OCI-LY7 (cell line): ENCODE measurements around the gene RBM18. TPM values are rescaled to one million over a fixed set of nuclear protein-coding genes. Genes with fewer than 3 reads are reported as not detected.

Experiments used
- BruUV-seq: library from RNA; stranded (reverse); fragments of 400-500 nt; replicated peaks from 2 replicates; lab custom pipeline; 2021; lab: Mats Ljungman, UMichigan
- CTCF ChIA-PET: fragments of 300-600 bp; sonication (Branson Sonifier 250); formaldehyde crosslinking; loops from one replicate; lab custom pipeline; 2022; ENCODE audit warnings: antibody characterized with exemption; ENCODE audit not compliant: unreplicated experiment; lab: Charles Lee
- POLR2A ChIA-PET: fragments of 300-600 bp; sonication (Branson Sonifier 250); formaldehyde crosslinking; loops from one replicate; lab custom pipeline; 2022; ENCODE audit warnings: antibody characterized with exemption; lab: Charles Lee
- DNase-seq: peaks from one replicate; pipeline ENCODE4 v3.0.0-alpha.2; 2015; ENCODE audit warnings: low spot score
- H2AFZ ChIP-seq: fragments of 200-600 bp; sonication (generic), shearing (Covaris generic); 2 replicates; pipeline ENCODE4 v1.6.1; 2014; ENCODE audit warnings: mild to moderate bottlenecking, antibody characterized with exemption, low read length, moderate library complexity
- H3K27ac ChIP-seq: fragments of 200-600 bp; sonication (generic); 2 replicates; pipeline ENCODE4 v1.5.1; 2014; ENCODE audit warnings: mixed run types, low read depth, mild to moderate bottlenecking, moderate library complexity, low read length, inconsistent platforms; ENCODE audit not compliant: poor library complexity, severe bottlenecking
- H3K36me3 ChIP-seq: fragments of 200-600 bp; sonication (generic); 2 replicates; pipeline ENCODE4 v1.6.1; 2014; ENCODE audit warnings: mild to moderate bottlenecking, antibody characterized with exemption, low read length, moderate library complexity, mixed read lengths; ENCODE audit not compliant: insufficient read depth
- H3K4me1 ChIP-seq: fragments of 200-600 bp; sonication (generic); 2 replicates; pipeline ENCODE4 v1.5.1; 2014; ENCODE audit warnings: mild to moderate bottlenecking, low read length; ENCODE audit not compliant: insufficient read depth, poor library complexity, severe bottlenecking
- H3K4me2 ChIP-seq: fragments of 200-600 bp; sonication (generic); 2 replicates; pipeline ENCODE4 v1.6.1; 2014; ENCODE audit warnings: mild to moderate bottlenecking, low read length
- H3K4me3 ChIP-seq: fragments of 200-600 bp; sonication (generic); 2 replicates; pipeline ENCODE4 v1.5.1; 2014; ENCODE audit warnings: mild to moderate bottlenecking, low read depth, low read length; ENCODE audit not compliant: poor library complexity, severe bottlenecking
- H3K79me2 ChIP-seq: fragments of 200-600 bp; sonication (generic); 2 replicates; pipeline ENCODE4 v1.6.1; 2016; ENCODE audit warnings: low read depth, mild to moderate bottlenecking, low read length, moderate library complexity, mixed read lengths; ENCODE audit not compliant: insufficient read depth
- H3K9me2 ChIP-seq: fragments of 200-600 bp; sonication (generic); 2 replicates; pipeline ENCODE4 v1.6.1; 2016; ENCODE audit warnings: mild to moderate bottlenecking, low read length, mixed read lengths; ENCODE audit not compliant: insufficient read depth
- H3K9me3 ChIP-seq: fragments of 200-600 bp; sonication (generic); 2 replicates; pipeline ENCODE4 v1.6.1; 2014; ENCODE audit warnings: mild to moderate bottlenecking, mixed run types, low read length, mixed read lengths
- H4K20me1 ChIP-seq: fragments of 200-600 bp; sonication (generic); 2 replicates; pipeline ENCODE4 v1.6.1; 2014; ENCODE audit warnings: mild to moderate bottlenecking, antibody characterized with exemption, low read length, moderate library complexity, mixed read lengths; ENCODE audit not compliant: insufficient read depth
- EZH2phosphoT487 ChIP-seq: fragments of 200-600 bp; sonication (generic); IDR thresholded peaks from 2 replicates; pipeline ENCODE4 v1.6.1; 2018; ENCODE audit warnings: low read depth, borderline replicate concordance, mild to moderate bottlenecking, mixed run types, antibody characterized with exemption, low read length, moderate library complexity, mixed read lengths
- intact Hi-C: fragments of 100-400 bp; cut with micrococcal nuclease; formaldehyde crosslinking; loops from one replicate; pipeline ENCODE4 v1.10.0; 2022; ENCODE audit not compliant: unreplicated experiment
- total RNA-seq, 2 experiments: library from RNA; depleted of rRNA in 1 of 2; stranded (reverse); fragments of >200 nt in 1 of 2; shearing (Covaris generic) in 1 of 2; gene quantifications; 2 replicates each; pipeline ENCODE4 v1.2.3, GENCODE V29; 2014 to 2022
- TF ChIP-seq, protein P1 (sequence below): fragments of 200-600 bp; sonication (generic); conservative IDR thresholded peaks from 2 replicates; pipeline ENCODE4 v1.5.1; 2014; ENCODE audit warnings: mild to moderate bottlenecking, antibody characterized with exemption, low read length, moderate library complexity, mixed read lengths

Gene RBM18
- total RNA-seq, 2 experiments from 2014 or later, result 8.3 to 22.2 TPM

DNA sequence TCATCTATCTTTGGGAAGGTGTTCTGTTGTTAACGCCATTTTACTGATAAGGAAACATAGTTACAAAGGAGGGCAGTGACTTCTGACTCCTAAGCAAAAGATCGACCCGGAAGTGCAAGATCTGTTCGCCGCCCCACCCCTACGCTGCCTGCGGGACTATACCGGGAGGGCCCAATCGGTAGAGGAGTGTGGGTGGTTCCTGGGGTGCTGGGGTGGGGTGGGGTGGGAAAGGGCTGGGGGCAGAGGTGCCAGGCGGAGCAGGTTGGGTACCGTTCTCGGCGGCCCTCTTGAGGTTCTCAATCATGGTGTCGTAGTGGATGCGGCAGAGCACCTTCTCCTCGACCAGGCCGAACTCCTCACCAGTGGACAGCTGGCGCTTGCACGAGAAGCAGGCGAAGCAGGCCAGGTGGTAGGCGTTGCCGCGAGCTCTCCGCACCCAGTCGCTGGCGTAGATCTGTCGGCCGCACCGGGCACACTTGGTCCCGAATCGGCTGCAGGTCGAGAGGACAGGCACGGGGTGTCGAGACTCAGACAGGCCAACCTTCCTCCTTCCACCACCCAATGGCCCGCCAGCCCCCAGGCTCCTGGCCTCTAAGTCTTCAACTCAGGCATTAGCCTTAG, 47.7 kb downstream of the RBM18 start:
- no peaks in the 10 kb centered on the region for H4K20me1 ChIP-seq
- no peak overlapping the region for H3K4me3 ChIP-seq
- intact Hi-C loops, result no loop called here
- TF ChIP-seq EZH2phosphoT487, result no peak
- TF ChIP-seq, protein P1, sequence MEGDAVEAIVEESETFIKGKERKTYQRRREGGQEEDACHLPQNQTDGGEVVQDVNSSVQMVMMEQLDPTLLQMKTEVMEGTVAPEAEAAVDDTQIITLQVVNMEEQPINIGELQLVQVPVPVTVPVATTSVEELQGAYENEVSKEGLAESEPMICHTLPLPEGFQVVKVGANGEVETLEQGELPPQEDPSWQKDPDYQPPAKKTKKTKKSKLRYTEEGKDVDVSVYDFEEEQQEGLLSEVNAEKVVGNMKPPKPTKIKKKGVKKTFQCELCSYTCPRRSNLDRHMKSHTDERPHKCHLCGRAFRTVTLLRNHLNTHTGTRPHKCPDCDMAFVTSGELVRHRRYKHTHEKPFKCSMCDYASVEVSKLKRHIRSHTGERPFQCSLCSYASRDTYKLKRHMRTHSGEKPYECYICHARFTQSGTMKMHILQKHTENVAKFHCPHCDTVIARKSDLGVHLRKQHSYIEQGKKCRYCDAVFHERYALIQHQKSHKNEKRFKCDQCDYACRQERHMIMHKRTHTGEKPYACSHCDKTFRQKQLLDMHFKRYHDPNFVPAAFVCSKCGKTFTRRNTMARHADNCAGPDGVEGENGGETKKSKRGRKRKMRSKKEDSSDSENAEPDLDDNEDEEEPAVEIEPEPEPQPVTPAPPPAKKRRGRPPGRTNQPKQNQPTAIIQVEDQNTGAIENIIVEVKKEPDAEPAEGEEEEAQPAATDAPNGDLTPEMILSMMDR, result no peak
- no peaks in the 10 kb centered on the region for H3K79me2 ChIP-seq
- no peaks in the 10 kb centered on the region for H3K9me3 ChIP-seq
- no peaks in the 10 kb centered on the region for H3K9me2 ChIP-seq
- no peak for DNase-seq
- H3K36me3 ChIP-seq, result no peaks in the 10 kb centered on the region
- no peak overlapping the region for H2AFZ ChIP-seq
- ChIA-PET POLR2A (no interaction called here), CTCF (no interaction called here)
- no peak overlapping the region for H3K27ac ChIP-seq
- no peak overlapping the region for H3K4me2 ChIP-seq
- peaks cover 4% of the 10 kb centered on the region for H3K4me1 ChIP-seq
- no TSS peak for BruUV-seq

DNA sequence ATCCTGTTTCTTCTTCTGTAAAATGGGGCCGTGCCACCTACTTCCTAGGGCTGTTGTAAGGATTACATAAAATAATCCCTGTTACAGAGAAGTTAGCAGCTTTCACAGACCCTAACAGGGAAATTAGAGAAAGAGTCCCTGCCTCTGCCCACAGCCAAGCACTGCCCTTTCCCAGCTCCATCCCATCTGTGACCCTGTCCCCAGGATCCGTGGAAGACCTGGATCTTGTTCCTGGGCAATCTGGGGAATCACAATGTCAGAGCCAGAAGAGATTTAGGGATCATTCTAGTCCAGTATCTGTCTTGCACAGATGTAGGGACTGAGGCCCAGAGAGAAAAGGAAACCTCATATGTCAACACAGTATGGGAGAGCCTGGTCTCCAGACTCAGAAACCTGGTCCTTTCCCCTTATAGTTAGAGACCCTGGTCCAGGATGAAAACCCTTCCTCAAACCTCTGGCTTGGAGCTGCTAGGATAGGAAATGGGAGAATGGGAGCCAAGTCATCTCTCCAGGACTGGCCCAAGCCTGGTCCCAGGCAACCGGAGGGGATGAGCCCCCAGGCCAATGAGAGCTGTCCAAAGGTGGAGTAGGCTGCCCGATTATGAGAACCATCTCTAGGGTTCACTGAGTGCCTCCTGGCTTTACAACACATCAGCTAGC, 48.4 kb downstream of the RBM18 start:
- Histone ChIP-seq H3K79me2 (no peaks in the 10 kb centered on the region), H3K4me3 (no peak overlapping the region), H3K9me2 (no peaks in the 10 kb centered on the region), H3K4me1 (peaks cover 4% of the 10 kb centered on the region), H3K36me3 (no peaks in the 10 kb centered on the region), H4K20me1 (no peaks in the 10 kb centered on the region), H2AFZ (no peak overlapping the region), H3K9me3 (no peaks in the 10 kb centered on the region), H3K4me2 (no peak overlapping the region), H3K27ac (no peak overlapping the region)
- intact Hi-C loops, result no loop called here
- ChIA-PET POLR2A (interaction anchor here (0.5 to 0.6 kb wide), 4 partner anchors 14 to 71 kb away, joined by 3 to 5 read pairs (median 4); no protein-coding TSS in a partner anchor), CTCF (interaction anchor here (1.0 kb wide), 1 partner anchor 15 kb away, joined by 3 read pairs; no protein-coding TSS in a partner anchor)
- TF ChIP-seq, protein P1, result no peak
- no peak for TF ChIP-seq EZH2phosphoT487
- no peak for DNase-seq
- no TSS peak for BruUV-seq

DNA sequence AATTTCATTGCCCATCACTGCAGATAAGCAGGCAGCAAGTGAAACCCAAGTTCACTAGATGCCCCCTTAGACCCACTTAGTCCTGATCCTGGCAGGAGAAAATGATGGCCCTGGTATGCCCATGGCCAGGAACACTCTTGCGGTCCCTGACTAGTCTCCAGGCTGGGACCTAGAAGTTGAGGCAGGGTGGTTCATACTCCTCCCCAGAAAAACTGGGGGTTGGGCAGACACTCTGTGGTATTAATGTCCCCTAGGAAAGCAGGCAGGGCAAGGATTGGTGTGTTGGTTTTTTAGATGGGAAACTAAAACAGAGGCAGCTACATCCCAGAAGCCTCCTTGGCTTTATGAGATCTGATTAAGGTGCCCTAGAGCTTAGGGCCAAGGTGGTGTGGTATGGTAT, 49.0 kb downstream of the RBM18 start:
- peaks cover 4% of the 10 kb centered on the region for H3K4me1 ChIP-seq
- TF ChIP-seq, protein P1, result no peak
- TF ChIP-seq EZH2phosphoT487, result no peak
- no peaks in the 10 kb centered on the region for H3K9me3 ChIP-seq
- DNase-seq, result no peak
- no peak overlapping the region for H3K4me2 ChIP-seq
- no TSS peak for BruUV-seq
- H4K20me1 ChIP-seq, result no peaks in the 10 kb centered on the region
- POLR2A ChIA-PET, result interaction anchor here (0.5 to 0.6 kb wide), 3 partner anchors 14 to 66 kb away, joined by 3 to 5 read pairs (median 4); no protein-coding TSS in a partner anchor
- no peaks in the 10 kb centered on the region for H3K36me3 ChIP-seq
- CTCF ChIA-PET, result interaction anchor here (1.0 kb wide), 1 partner anchor 14 kb away, joined by 3 read pairs; no protein-coding TSS in a partner anchor
- H3K9me2 ChIP-seq, result no peaks in the 10 kb centered on the region
- no peaks in the 10 kb centered on the region for H3K79me2 ChIP-seq
- no peak overlapping the region for H3K27ac ChIP-seq
- intact Hi-C loops, result no loop called here
- H2AFZ ChIP-seq, result no peak overlapping the region
- H3K4me3 ChIP-seq, result no peak overlapping the region
